Stimulated activated CD4-positive, alpha-beta T cell treated with anti-CD3 and anti-CD28 coated beads, Interleukin-1b, Interleukin-23, amount 100 ng/mL, for 1 hour (primary cell): ENCODE measurements around the gene DDX19B.
"Not testable (repeated sequence)": the region's sequence is repeated elsewhere in the genome, so short reads cannot be mapped to it uniquely, and the experiment has no call there.

Experiments
- DNase-seq, 2 donors: peaks; one replicate each; pipeline ENCODE4 v3.0.0-alpha.2; 2020; ENCODE audit warnings: low read depth in 2 of 2

The DDX19B gene

DNA sequence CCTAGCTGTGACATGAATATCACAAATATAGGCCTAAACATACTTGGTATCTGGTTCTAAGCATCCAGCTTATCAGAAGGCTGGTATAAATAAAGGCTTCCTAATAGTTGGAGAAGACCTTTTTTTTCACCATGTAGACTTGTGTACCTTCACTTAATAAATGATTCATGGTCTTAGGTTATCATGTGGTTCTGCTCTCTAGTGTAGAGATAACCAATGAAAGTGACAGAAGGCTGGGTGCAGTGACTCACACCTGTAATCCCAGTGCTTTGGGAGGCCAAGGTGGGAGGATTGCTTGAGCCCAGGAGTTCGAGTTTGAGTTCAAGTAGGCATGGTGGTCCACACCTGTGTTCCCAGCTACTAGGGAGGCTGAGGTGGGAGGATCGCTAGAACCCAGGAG is 50.8 kb downstream of the DDX19B start:
- DNase-seq: no peak

DNA sequence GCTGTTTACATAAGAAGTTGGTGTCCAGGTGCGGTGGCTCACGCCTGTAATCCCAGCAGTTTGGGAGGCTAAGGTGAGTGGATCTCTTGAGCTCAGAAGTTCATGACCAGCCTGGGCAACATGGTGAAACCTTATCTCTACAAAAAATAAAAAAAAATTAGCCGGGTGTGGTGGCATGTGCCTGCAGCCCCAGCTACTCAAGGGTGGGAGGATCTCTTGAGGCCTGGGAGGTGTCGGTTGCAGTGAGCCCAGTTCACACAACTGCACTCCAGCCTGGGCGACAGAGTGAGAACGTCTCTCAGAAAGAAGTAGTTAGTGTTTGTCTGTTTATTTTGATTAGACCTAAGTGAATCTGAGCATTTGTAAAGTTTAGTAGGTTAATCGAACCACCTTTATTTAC is 60.6 kb downstream of the DDX19B start:
- no peak for DNase-seq

DNA sequence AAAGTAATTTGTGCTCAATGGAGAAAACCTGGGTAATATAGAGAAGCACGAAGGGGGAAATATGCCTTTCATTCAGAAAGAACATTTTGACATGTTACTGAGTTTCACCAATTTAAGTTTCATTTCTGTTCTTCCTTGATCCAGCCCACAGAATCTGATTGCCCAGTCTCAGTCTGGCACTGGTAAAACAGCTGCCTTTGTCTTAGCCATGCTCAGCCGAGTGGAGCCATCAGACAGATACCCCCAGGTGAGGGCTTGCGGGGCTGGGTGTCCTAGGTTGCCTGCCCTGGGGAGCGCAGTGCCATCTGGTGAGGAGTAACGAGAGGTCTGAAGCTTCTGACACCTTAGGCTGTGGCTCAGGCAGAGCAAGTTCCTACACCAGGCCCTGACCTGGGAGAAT is 65.4 kb downstream of the DDX19B start:
- DNase-seq: no peak

DNA sequence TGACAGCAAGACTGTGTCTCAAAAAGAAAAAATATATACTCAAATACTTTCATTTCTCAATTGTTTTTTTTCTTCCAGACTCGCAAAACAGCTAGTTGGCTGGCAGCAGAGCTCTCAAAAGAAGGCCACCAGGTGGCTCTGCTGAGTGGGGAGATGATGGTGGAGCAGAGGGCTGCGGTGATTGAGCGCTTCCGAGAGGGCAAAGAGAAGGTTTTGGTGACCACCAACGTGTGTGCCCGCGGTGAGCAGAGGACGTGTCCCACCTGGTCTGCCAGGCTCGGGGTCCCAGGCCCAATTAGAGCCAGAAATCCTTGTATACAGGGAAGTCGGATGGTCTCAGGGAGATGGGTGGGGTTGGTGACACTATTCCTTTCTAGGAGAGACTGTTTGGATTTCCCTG is 71.2 kb downstream of the DDX19B start:
- not testable (repeated sequence) for DNase-seq

DNA sequence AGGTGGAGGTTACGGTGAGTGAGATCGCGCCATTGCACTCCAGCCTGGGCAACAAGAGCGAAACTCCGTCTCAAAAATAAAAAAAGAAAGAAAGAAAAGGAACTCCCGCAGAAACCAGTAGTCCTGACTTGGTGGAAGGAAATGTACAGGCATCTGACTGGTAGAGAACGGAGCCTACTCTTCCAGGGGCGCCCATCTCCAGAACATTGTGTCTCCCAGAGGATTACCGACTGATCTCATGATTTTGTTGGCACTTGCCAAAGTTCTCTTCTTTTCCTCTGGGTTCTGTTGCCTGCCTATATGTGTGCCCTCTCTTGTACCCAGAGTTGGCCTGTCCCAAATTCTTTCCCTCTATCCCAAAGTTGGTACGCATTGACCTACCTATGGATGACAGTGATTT is 71.9 kb downstream of the DDX19B start:
- no peak for DNase-seq

DNA sequence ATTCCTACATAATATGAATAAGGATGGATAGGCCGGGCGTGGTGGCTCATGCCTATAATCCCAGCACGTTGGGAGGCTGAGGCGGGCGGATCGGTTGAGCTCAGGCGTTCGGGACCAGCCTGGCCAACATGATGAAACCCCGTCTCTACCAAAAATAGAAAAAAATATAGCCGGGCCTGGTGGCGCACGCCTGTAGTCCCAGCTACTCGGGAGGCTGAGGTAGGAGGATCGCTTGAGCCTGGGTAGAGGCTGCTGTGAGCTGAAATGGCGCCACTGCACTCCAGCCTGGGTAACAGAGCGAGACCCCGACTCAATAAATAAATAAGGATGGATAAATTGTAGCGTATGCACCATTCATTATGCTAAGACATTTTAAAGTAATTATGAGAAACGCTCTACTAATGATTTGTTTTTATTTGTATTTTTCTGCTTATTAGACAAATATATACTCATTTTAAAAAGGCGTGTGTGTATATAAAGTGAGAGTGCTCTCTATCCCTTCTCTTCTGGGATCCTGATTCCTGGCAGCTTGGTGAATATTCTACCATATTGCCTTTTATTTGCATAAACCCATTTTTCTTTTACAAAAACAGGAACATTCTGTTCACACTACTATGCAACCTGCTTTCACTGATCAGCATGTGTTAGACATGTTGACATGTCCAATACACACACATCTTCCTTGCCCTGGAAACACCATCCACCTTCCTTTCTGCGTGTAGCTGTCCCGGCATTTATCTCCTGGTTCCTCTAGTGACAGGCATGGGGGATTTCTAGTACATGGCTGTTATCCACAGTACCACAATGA is 74.1 kb downstream of the DDX19B start:
- no peak for DNase-seq

DNA sequence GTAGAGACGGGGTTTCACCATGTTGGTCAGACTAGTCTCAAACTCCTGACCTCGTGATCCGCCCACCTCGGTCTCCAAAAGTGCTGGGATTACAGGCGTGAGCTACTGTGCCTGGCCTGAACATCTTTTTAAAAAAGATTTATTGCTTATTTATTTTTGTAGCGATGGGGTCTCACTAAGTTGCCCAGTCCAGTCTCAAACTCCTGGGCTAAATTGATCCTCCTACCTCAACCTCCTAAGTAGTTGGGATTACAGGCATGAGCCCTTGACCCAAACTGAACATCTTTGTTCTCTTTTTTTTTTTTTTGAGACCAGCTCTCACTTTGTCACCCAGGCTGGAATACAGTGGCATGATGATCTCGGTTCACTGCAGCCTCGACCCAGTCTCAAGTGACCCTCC is 75.2 kb downstream of the DDX19B start:
- no peak for DNase-seq

DNA sequence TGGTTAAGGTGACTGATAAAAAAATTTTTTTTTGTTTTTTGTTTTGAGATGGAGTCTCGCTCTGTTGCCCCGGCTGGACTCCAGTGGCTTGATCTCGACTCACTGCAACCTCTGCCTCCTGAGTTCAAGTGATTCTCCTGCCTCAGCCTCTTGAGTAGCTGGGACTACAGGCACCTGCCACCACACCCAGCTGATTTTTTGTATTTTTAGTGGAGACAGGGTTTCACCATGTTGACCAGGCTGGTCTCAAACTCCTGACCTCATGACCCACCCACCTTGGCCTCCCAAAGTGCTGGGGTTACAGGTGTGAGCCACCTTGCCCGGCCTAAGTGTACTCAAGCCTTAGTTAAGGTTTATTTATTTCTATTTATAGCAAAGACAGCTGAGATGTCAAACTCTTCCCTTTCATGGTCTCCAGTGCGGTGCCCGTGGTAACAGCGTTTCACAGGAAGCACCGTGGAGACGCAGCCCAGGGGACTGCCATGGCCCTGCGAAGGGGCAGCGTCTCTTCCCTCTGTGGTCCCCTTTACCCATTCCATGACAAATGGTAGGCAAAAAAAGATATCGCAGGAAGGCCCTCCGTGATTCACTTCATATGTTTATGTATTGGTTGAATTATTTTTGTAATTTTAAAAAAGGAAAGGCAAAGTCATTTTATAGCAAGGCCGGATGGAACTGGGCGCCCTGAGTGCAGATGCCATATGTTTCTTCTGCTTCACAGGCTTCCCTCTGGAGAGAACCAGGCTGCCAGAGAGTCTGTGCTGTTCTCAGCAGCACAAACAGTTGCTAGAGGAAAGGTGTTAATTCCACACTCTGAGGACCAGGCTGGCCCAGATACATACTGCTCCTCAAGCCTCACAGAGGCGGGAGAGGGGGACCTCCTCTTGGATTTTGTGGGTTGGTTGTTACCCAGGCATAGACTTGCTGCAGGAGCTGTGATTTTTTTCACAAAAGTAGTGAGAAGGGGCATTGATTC is 76.9 kb downstream of the DDX19B start:
- DNase-seq: no peak

DNA sequence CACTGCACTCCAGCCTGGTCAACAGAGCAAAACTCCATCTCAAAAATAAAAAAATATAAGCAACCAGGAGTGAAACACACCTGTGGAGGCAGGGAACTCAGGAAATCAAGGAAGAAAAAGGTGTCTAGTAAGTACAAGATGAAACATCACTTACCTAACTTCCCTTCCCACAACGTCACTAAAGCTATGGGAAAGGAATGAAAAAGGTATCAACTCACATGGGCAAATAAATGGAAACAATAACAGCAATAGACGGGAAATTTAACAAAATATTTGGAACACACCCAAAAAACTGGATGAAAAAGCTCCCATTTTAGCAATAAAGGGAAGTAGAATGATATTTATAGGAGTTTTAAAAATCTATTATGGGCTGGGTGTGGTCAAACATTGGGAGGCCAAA is 78.8 kb downstream of the DDX19B start:
- no peak for DNase-seq

DNA sequence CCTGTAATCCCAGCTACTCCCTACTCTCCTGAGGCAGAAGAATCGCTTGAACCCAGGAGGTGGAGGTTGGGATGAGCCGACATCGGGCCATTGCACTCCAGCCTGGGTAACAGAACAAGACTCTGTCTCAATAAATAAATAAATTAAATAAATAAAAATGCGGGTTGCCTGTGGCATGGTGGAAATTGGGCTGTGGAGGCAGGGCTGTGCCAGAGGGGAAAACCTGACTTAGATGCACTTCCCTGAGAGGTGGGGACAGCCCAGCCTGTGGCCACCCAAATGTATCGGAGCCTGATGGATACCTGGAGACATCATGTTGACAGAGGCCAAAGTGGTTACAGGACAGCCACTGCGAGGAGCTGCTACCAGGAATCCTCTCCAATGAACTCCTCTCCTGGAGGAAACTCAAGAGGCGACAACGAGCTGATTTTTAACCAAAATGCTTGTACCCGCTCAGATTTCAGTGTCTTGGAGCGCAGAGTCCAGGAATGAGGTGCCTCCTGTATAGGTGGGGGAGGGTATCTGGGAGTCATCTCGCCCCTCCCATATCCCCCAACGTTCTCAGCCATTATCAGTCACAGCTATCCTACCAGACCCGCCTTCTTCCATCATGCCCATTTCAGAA is 80.0 kb downstream of the DDX19B start:
- no peak for DNase-seq

DNA sequence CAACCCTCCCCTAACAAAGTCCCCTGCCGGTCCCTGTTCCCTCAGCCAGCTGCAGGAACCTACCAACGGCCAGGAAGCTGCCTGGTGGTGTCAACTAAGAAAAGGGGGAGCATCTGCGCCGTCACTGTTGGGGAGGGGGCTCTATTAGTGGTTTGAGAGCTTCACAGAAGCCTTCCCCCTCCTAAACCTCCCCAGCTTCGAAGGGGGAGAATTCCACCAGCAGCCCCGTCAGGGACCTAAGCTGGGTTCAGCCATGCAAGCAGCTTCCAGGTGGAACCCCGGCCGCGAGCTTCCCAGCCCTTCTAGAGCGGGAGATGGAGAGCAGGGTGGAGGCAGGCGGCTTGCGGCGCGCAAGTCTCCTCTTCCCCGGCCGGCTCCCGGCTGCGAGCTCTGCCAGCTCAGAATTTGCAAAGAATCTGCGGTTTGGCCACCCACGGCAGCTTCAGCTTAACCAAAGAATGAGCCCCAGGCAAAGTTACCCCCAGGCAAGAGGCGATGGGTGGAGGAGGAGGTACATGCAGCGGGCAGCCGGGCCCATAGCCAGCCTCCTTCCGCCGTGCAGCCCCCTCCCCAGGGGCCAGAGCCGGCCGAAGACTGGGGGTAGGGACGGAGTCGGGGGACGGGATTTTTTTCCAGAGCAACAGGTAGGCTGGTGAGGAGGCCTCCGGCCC is 81.4 kb downstream of the DDX19B start:
- peak; percentile 16 to 67 for DNase-seq

DNA sequence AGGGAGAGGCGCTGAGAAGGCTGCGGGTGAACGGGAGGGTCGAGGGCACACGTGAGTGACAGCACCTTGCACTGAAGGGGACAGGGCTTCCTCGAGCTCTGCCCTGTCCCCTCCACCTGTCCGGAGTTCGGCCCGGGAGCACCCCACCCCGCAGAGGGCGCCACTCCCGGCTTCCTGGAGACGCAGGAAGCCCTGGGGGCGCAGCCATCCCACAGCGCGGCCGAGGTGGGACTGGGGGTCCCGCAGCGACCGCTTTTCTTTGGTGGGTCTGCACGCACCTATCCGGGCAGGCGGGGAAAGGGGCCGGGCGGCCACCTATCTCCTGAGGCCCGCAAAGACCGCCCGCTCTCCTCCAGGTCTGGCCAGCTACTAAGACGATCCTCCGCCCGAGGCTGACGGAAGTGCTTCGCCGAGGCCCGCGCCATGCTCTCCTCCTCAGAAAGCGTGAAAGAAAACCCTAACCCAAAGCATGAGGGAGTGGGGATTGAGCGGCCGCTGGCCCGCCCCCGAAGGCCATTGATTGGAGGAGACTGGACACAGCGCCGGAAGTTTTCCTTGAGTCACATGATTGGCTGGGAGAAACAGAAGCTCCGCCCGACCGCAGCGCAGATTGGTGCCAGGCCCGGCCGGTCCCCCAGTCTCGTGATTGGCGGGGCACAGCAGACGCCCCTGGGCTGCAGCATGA is 82.1 kb downstream of the DDX19B start:
- DNase-seq: peak; percentile 82 to 85

DNA sequence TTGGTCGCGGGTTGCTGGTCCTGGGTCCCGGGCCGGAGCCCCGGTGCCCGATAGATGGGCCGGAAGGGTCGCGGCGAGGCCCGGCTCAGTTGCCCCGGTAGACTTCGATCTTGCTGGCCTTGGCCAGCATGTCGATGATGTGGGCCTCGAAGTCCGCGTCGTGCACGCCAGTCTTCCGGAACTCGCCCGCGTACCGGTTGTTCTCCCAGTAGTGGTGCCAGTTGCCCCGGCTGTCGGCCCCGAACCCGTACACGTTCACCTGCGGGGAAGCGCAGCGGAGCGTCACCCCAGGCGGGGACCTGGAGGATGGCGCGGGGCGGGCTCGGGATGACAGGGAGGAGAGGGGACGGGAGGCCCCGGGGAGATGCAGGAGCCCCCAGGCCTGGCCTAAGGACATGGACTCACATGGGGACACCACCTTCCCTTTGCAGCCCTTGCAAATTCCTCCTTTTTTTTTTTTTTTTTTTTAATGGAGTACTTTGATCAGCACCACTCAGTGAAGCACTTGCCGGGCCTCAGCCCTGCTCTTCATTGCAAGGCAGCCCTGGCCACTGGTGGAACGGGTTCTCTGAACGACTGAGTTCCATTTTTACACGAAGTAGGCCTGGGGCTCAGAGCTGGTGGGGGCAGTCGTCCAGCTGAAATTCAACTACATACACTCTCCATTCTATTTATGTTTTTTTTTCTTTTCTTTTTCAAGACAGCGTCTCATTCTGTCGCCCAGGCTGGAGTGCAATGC is 82.8 kb downstream of the DDX19B start:
- DNase-seq: no peak

DNA sequence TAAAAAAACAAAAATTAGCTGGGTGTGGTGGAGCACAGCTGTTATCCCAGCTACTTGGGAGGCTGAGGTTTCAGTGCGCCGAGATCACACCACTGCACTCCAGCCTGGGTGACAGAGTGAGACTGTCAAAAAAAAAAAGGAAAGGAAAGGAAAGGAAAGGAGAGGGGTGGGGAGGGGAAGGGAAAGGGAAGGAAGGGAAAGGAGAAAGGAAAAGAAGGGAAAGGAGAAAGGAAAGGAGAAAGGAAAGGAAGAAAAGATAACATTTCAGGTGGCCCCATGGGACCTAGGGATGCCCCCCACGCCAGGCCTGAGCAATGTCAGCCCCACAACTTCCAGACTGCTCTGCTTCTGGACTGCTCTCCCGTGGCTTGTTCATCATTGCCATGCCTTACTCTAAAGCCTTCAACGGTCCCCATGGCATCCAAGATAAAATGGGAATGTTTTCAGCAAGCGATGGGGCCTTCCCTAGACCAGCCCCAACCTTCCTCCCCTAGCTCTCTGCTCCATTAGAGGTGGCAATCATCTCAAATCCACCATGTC is 84.5 kb downstream of the DDX19B start:
- no peak for DNase-seq
